Lower leg skin (tissue), 4 donors: ENCODE data around the gene GPI. TPM values are rescaled to one million over a fixed set of nuclear protein-coding genes. Genes with fewer than 3 reads are reported as not detected.

Experiments used
- DNase-seq, 2 donors: peaks; one replicate each; pipeline ENCODE4 v3.0.0-alpha.2; 2019; ENCODE audit warnings: low spot score in 2 of 2
- H3K4me3 ChIP-seq: fragments of 200-600 bp; sonication (generic); 2 replicates; pipeline ENCODE4 v1.5.1; 2017; ENCODE audit warnings: mild to moderate bottlenecking, low read depth; ENCODE audit not compliant: poor library complexity, severe bottlenecking
- POLR2A ChIP-seq, 2 donors: fragments of 450-650 bp; IDR thresholded peaks; one replicate each; pipeline ENCODE4 v1.6.1; 2016 to 2017; ENCODE audit warnings: antibody characterized with exemption in 2 of 2, mild to moderate bottlenecking in 1 of 2, moderate library complexity in 1 of 2
- WGBS, 2 donors: methylation state at CpG; one replicate each; pipeline ENCODE4 v1.1.5; 2018; 5-methylcytosine and 5-hydroxymethylcytosine counted together
- intact Hi-C: fragments of 100-400 bp; cut with DNase I; formaldehyde crosslinking; loops from one replicate; pipeline ENCODE4 v1.15.0; 2023; ENCODE audit warnings: low total_unique reads
- total RNA-seq, 4 donors: library from RNA; depleted of rRNA; stranded (reverse); fragments of >200 nt; gene quantifications; one replicate each; pipeline ENCODE4 v1.1.0, GENCODE V29; 2016
- TF ChIP-seq, protein P1 (sequence below), 3 donors: fragments of 450-650 bp; IDR thresholded peaks; one replicate each; pipeline ENCODE4 v1.5.1; 2016; ENCODE audit warnings: antibody characterized with exemption in 3 of 3, mild to moderate bottlenecking in 3 of 3, moderate library complexity in 2 of 3

GPI gene
- total RNA-seq, 4 donors from 2014 or later: 117 to 195 (median 124) TPM

DNA sequence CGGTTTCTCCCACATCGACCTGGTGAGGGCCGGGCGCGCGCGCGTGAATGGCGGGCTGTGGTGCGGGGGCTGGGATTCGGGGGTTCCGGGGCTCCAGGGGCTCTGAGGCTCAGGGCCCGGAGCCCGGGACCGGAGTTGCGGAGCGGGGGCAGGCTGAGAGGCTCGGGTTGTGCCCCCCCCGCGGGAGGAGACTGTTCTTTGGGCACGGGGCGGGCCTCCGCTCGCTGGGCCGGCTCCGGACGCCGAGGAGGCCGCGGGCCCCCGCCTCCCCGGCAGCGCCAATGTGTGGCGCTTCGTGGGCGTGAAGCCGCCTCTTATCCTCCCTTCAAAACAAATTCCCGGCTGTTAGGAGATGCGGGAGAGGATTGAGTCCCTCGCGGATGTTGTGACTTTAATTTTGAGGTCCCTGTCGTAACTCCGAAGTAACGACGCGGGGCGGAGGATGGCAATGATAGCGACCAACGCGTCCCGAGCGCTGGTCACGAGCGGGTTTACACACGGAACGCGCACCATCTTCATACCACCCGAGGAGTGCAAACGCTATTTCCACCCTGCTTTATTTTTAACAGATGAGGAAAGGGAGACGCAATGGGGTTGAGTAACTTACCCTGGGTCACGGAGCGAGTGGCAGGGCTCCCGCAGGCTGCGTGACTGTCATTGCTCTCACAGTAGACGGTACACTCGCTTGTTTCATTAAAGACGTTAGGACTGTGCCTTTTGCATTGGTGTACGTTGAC, 63.7 kb downstream of the GPI start:
- TF ChIP-seq, protein P1, sequence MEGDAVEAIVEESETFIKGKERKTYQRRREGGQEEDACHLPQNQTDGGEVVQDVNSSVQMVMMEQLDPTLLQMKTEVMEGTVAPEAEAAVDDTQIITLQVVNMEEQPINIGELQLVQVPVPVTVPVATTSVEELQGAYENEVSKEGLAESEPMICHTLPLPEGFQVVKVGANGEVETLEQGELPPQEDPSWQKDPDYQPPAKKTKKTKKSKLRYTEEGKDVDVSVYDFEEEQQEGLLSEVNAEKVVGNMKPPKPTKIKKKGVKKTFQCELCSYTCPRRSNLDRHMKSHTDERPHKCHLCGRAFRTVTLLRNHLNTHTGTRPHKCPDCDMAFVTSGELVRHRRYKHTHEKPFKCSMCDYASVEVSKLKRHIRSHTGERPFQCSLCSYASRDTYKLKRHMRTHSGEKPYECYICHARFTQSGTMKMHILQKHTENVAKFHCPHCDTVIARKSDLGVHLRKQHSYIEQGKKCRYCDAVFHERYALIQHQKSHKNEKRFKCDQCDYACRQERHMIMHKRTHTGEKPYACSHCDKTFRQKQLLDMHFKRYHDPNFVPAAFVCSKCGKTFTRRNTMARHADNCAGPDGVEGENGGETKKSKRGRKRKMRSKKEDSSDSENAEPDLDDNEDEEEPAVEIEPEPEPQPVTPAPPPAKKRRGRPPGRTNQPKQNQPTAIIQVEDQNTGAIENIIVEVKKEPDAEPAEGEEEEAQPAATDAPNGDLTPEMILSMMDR (IDR thresholded peaks at IDR 0.05): no peak
- TF ChIP-seq POLR2A (IDR thresholded peaks at IDR 0.05): no peak
- 1% methylated on average over 36 to 57 of the region's 68 CpGs for WGBS, 2 donors
- intact Hi-C loops: no loop called here
- H3K4me3 ChIP-seq: peak overlapping the region; percentile 83
- DNase-seq: peak in 1 of 2 donors; percentile 84

DNA sequence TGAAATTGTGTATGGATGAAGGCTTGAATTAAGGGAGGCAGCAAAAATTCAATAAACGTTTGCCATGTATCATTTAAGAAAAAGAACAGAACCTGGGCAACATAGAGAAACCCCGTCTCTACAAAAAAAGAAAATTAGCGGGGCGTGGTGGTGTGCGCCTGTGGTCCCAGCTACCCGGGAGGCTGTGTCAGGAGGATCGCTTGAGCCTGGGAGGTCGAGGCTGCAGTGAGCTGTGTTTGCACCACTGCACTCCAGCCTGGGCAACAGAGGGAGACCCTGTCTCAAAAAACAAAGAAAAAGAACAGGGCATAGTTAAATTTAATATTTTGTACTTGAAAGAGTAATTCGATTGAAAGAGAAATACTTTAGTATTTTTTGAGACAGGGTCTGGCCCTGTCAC, 64.6 kb downstream of the GPI start:
- TF ChIP-seq, protein P1 (IDR thresholded peaks at IDR 0.05): no peak
- TF ChIP-seq POLR2A (IDR thresholded peaks at IDR 0.05): no peak
- 69% methylated on average over 9 of the region's 9 CpGs for WGBS, 2 donors
- intact Hi-C loops: no loop called here

DNA sequence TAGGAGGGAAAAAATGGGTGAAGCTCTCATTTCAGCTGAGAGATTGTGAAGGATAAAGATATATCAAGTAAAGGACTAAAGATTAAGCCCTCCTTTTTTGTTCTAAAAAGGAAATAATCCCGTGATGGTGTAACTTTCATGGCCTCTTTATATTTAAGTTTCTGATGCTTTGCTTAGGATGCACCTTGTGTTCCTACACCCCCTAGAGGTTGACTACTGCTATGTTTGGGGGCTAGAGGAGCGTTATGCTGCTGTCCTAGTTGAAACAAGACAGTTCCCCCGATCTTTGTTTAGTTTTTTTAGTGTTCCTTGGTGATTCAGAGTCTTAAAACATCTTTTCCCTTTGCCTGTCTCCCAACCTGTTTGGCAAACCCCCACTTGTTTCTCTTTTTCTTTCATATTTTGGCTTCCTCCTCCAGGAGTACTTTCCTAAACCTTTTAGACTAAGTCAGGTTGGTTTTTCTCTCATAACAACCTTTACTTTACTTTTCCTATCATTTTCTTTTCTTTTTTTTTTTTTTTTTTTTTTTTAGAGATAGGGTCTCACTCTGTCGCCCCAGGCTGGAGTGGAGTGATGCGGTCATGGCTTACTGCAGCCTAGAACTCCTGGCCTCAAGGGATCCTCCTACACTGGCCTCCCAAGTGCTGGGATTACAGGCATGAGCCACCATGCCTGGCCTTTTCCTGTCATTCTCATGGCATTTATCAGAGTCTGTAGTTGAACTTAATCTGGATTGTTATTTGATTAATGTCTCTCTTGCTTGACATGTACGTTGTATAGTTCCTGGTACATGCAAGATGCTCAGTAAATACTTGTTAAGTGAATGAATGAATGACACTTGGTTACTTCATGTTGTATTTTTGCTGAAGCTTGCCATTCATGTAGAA, 66.0 kb downstream of the GPI start:
- 35 to 42% methylated on average over 6 of the region's 6 CpGs for WGBS, 2 donors
- no peak for DNase-seq
- TF ChIP-seq, protein P1 (IDR thresholded peaks at IDR 0.05): no peak
- TF ChIP-seq POLR2A (IDR thresholded peaks at IDR 0.05): no peak
- intact Hi-C loops: no loop called here
- H3K4me3 ChIP-seq: no peak overlapping the region

More for the DNA sequence above, 64.6 kb downstream of the GPI start:
- no peak for DNase-seq
- H3K4me3 ChIP-seq: no peak overlapping the region

DNA sequence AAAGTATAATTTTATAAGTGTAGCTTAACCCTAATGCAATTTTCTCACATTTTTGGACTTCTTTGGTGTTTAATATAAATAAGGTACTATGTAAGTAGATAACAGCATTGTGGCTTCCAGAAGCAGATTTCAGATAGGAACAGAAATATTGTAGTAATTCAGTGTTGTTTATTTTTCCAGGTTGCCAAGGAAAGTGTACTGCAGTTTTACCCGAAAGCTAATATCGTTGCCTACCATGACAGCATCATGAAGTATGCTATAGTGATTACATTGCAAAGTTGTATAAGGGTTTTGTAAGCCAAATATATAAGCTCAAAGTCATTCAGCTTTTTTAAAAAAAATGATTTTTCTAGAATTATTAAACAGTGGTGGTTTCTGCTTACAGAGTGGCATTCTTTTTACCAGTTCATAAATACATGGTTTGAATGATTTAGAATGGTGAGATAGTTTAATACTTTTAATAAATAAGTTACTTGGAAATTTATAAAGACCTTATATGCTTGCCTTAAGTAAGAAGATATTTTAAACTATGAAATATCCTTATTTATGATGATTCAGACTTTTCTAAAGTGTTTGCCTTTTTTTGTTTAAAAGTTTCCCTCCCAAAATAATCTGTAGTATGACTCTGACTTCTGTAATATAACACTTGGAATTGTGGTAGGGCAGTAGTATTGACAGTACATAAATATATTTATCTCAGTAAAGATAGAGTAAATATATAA, 66.8 kb downstream of the GPI start:
- no peak for DNase-seq
- H3K4me3 ChIP-seq: no peak overlapping the region
- WGBS, 2 donors: 45 to 65% methylated on average over 2 of the region's 2 CpGs
- intact Hi-C loops: no loop called here
- TF ChIP-seq, protein P1 (IDR thresholded peaks at IDR 0.05): no peak
- TF ChIP-seq POLR2A (IDR thresholded peaks at IDR 0.05): no peak

DNA sequence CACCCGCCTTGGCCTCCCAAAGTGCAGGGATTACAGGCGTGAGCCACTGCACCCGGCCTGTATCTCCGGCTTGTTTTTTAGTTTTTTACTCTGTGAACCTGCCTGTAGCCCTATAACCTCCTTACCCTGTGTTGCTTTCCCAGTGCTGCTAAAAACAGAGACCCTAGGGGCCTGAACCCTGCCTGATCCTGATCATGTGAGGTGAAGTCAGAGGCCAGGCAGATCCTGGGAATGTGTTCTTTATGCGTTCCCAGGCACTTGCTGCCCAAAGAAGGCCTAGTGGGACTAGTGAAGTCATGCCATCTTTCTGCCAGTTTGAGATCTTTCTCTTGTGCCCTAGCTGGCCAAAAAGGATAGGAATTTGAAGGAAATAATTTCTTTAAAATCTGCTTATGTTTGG, 67.8 kb downstream of the GPI start:
- no peak overlapping the region for H3K4me3 ChIP-seq
- intact Hi-C loops: no loop called here
- peak in 1 of 2 donors; percentile 70 for DNase-seq
- no peak for TF ChIP-seq POLR2A (IDR thresholded peaks at IDR 0.05)
- TF ChIP-seq, protein P1 (IDR thresholded peaks at IDR 0.05): no peak
- 83 to 86% methylated on average over 5 of the region's 5 CpGs for WGBS, 2 donors
